GM19043 (cell line): ENCODE results near the gene XPR1.

Experiments
- ATAC-seq: cut with Tn5 transposase; IDR thresholded peaks from one replicate; pipeline ENCODE4 v1.9.1; 2021; ENCODE audit warnings: low read depth; ENCODE audit not compliant: unreplicated experiment

Gene XPR1

GRCh38 chr1:180909005-180909414 lies 277.2 kb downstream of the XPR1 start:
- peak; percentile 30 for ATAC-seq

GRCh38 chr1:180909462-180909976 lies 277.7 kb downstream of the XPR1 start:
- peak; percentile 52 for ATAC-seq

GRCh38 chr1:180911640-180912191 lies 279.9 kb downstream of the XPR1 start:
- ATAC-seq = no peak

- no peak for ATAC-seq
Measured at GRCh38 chr1:180912211-180912800, 280.5 kb downstream of the XPR1 start.

GRCh38 chr1:180912801-180913565 lies 281.2 kb downstream of the XPR1 start, which contains the start of gene KIAA1614:
TSS of gene KIAA1614 (plus strand) at chr1:180912897. CDS start at chr1:180913244, 347 bp downstream.
- no peak for ATAC-seq

GRCh38 chr1:180915426-180915965 lies 283.7 kb downstream of the XPR1 start:
- no peak for ATAC-seq

- ATAC-seq = no peak
Measured at GRCh38 chr1:180916012-180916770, 284.4 kb downstream of the XPR1 start.

- ATAC-seq = no peak
Measured at GRCh38 chr1:180916771-180917170, 284.9 kb downstream of the XPR1 start.

GRCh38 chr1:180917306-180918065 lies 285.7 kb downstream of the XPR1 start:
- peak; percentile 25 for ATAC-seq

GRCh38 chr1:180918519-180918918 lies 286.7 kb downstream of the XPR1 start:
- no peak for ATAC-seq

GRCh38 chr1:180919183-180919700 lies 287.4 kb downstream of the XPR1 start:
- ATAC-seq = no peak

- ATAC-seq = no peak
Measured at GRCh38 chr1:180920193-180920592, 288.4 kb downstream of the XPR1 start.

GRCh38 chr1:180920702-180921101 lies 288.9 kb downstream of the XPR1 start:
- no peak for ATAC-seq

GRCh38 chr1:180921386-180921785 lies 289.6 kb downstream of the XPR1 start:
- ATAC-seq = no peak

GRCh38 chr1:180921891-180922630 lies 290.2 kb downstream of the XPR1 start:
- no peak for ATAC-seq

GRCh38 chr1:180922631-180923015 lies 290.8 kb downstream of the XPR1 start:
- no peak for ATAC-seq

GRCh38 chr1:180923021-180923841 lies 291.4 kb downstream of the XPR1 start:
- no peak for ATAC-seq

- no peak for ATAC-seq
Measured at GRCh38 chr1:180923887-180924286, 292.1 kb downstream of the XPR1 start.
